ENCODE data around the gene ALB.

Gene ALB

DNA sequence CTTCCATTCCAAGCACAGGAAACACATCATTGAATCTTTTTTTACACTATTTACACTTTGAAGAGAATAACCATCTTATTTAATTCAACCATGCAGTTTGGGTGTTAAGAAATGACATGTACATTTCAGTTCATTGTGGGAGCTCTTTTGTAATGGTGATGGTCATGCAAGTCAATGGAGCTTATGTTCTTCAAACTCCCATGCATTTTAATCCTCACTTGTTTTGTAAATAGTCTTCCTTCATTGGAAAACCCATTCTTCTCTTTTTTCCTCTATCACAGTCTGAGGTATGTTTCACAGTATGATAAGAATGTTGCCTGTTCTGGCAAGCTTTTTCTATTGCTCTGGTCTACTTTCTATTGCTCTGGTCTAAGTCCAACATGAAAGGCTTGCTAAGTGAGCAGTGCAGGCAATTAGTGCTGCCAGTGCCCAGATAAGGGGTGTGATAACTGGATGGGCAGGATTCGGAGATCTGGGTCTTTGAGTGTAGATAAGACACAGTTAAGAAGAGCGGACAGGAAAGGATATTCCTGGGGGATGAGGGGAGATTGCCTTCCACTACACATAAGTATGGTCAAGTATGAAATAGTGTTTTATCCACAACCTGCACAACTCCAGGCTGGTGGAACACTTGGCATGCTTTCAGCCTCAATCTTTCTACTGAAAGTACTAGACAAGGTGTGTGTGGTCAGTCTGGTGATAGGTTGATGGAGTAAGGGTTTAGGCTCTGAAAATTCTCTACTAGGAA, 49.0 kb downstream of the ALB start:
- DNase-seq: no peak

DNA sequence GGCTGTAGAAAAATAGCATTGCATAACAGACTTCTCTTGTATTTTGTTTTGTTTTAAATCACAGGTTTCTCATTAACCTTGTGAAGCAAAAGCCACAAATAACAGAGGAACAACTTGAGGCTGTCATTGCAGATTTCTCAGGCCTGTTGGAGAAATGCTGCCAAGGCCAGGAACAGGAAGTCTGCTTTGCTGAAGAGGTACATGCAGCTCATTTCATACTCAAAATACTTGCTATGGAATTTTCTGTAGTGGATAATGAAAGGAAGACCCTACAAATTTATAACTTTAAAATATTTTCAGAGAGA, 49.6 kb downstream of the ALB start:
- no peak for DNase-seq

DNA sequence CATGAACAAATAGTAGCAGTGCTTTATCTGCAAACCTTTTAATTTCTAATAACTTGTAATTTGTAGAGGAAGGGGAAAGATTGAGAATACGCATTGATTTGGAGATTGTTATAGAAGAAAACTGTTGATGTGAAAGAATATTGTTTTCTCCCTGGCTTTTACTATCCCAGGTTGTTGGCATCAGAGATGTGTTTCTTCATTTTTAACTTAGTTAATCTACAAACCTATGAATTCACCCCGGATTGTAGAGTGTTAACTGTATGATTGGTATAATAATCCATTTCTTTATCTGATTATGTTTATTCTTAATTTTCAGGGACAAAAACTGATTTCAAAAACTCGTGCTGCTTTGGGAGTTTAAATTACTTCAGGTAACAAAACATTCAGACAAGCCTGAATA, 50.8 kb downstream of the ALB start:
- no peak for DNase-seq

DNA sequence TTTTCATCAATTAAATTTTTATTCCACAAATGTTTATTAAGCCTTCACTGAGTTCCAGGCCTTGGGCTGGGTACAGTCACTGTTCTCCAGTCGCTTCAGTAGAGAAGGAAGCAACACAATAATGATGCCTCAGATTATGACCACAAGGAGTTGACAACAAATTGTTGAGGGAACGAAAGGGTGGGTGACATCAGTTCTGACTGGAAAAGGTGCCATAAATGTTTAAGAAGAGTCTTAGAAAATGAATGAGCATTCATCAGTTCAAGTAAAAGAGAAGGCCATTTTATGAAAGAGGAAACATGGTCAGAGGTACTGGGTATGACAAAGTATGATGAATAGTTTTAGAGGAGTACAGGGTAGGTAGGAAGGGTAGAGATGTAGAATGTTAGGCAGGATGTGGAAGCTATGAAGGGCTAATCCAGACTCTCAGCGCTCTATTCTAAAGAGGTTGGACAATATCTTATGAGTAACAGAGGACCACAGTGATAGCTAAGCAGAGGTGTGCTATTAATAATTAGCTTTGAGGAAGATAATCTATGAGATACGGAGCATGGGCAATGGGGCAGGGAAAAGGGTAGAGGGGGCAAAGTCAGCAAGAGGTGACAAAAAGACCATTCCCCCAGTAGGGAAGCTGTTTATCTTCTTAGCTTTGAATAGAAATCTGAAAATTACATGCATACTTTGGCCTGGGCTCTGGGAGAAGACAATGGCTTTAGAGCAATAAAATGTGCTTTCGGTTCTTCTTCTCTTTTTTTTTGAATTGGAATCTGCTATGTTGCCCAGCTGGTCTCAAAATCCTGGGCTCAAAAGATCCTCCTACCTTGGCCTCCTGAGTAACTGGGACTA, 52.3 kb downstream of the ALB start:
- no peak for DNase-seq

DNA sequence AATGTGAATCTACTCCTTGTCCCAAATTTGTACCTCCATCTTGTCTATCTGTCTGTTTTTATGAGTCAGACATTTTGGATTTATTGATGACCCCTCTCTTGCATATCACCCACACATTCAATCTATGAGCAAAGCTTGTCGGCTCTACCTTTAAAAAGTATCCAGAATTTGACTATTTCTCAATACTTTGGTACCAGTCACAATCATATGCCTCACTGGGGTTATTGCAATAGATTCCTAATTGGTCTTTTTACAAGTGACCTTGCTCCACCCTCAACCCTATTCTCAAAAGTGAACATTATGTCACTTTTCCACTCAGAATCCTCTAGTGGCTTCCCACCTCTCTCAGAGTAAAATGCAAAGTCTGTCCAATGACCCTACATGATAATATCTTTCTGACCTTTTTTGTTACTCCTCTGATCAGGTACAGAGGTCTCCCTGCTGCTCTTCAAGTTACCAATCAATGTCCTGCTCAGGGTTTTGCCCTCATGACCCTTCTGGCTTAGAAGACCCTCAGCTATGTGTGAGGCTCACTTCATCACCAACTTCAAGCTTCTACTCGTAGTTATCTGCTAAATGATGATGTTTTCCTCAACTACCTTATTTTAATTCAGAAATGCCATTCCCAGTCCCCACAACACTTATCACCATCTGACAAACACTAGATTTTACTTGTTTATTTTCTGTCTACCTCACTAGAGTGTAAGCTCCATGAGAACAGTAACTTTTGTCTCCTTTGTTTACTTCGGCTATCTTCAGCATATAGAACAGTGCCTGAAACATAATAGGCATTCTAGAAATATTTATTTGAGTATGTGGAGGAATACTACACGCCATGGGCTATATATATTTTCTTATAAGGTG, 54.3 kb downstream of the ALB start:
- no peak for DNase-seq

DNA sequence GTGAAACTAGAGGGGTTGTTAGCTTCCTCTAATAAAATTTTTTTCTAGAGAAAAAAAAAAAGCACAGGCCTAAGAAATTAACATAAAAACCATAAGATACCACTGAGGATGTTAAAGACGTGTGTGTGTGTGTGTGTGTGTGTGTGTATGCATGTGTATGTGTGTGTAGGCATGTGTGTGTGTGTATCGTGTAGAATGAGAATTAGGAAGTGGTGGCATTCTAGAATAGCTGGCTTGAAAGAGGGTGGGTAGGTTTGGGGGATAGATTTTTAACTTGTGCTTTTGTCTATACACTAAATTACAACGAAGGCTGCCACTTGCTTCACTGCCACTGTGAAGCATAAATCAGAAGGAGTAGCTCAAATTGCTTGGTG, 54.9 kb downstream of the ALB start:
- no peak for DNase-seq

DNA sequence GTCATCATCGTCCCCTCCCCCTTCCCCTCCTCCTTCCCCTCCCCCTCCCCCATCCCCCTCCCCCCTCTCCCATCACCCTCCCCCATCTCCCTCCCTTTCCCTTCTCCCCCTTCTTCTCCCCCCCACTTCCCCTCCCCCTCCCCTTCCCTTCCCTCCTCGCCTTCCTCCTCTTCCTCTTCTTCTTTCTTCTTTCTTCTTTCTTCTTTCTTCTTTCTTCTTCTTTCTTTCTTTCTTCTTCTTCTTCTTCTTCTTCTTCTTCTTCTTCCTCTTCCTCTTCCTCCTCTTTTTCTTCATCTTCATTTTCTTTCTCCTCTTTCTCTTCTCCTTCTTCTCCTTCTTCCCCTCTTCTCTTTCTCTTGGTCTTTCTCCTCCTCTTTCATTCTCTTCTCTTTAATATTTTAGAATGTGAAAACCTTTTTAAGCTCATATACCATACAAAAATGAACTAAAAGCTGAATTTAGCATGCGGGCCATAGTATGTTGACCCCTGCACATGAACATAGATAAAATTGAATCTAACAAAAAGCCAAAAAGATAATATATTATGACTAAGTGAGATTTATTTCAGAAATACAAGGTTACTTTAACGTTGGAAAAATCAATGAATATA, 56.9 kb downstream of the ALB start:
- no peak for DNase-seq

DNA sequence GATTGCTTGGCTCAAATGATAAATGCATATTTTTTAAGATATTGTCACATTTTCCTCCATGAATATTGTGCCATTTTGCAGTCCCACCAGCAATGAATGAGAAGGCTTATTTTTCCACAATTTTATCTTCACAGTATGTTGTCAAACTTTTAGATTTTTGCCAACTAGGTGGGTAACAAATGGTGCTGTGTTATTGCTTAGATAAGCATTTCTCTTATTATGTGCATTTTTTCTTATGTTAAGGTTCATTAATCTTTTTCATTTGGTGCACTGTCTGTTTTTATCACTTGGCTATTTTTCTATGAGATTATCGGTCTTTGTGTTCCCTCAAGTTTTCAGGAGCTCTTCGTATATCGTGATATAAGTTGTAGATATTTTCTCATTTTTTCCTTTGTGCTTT, 64.1 kb downstream of the ALB start:
- no peak for DNase-seq

DNA sequence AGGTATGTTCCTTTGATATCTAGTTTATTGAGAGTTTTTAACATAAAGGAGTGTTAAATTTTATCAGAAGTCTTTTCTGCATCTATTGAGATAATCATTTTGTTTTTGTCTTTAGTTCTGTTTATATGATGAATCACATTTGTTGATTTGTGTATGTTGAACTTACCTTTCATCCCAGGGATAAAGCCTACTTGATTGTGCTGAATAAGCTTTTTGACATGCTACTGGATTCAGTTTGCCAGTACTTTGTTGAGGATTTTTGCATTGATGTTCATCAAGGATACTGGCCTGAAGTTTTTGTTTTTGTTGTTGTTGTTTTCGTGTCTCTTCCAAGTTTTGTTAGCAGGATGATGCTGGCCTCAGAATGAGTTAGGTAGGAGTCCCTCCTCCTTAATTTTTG, 66.6 kb downstream of the ALB start:
- DNase-seq: no peak
